OCI-LY7 (cell line): ENCODE results near the gene MACROH2A1. TPM values are rescaled to one million over a fixed set of nuclear protein-coding genes. Genes with fewer than 3 reads are reported as not detected.

ENCODE experiments used
- Bru-seq: library from RNA; stranded (reverse); fragments of 400-500 nt; gene quantifications from one replicate; lab custom pipeline; 2021; lab: Mats Ljungman, UMichigan
- BruChase-seq, 2 experiments: library from RNA; stranded (reverse); fragments of 400-500 nt; gene quantifications; one replicate each; lab custom pipeline; 2021; lab: Mats Ljungman, UMichigan
- BruUV-seq: library from RNA; stranded (reverse); fragments of 400-500 nt; replicated peaks from 2 replicates; lab custom pipeline; 2021; lab: Mats Ljungman, UMichigan
- CTCF ChIA-PET: fragments of 300-600 bp; sonication (Branson Sonifier 250); formaldehyde crosslinking; loops from one replicate; lab custom pipeline; 2022; ENCODE audit warnings: antibody characterized with exemption; ENCODE audit not compliant: unreplicated experiment; lab: Charles Lee
- POLR2A ChIA-PET: fragments of 300-600 bp; sonication (Branson Sonifier 250); formaldehyde crosslinking; loops from one replicate; lab custom pipeline; 2022; ENCODE audit warnings: antibody characterized with exemption; lab: Charles Lee
- DNase-seq: peaks from one replicate; pipeline ENCODE4 v3.0.0-alpha.2; 2015; ENCODE audit warnings: low spot score
- H2AFZ ChIP-seq: fragments of 200-600 bp; sonication (generic), shearing (Covaris generic); 2 replicates; pipeline ENCODE4 v1.6.1; 2014; ENCODE audit warnings: mild to moderate bottlenecking, antibody characterized with exemption, low read length, moderate library complexity
- H3K27ac ChIP-seq: fragments of 200-600 bp; sonication (generic); 2 replicates; pipeline ENCODE4 v1.5.1; 2014; ENCODE audit warnings: mixed run types, low read depth, mild to moderate bottlenecking, moderate library complexity, low read length, inconsistent platforms; ENCODE audit not compliant: poor library complexity, severe bottlenecking
- H3K36me3 ChIP-seq: fragments of 200-600 bp; sonication (generic); 2 replicates; pipeline ENCODE4 v1.6.1; 2014; ENCODE audit warnings: mild to moderate bottlenecking, antibody characterized with exemption, low read length, moderate library complexity, mixed read lengths; ENCODE audit not compliant: insufficient read depth
- H3K4me1 ChIP-seq: fragments of 200-600 bp; sonication (generic); 2 replicates; pipeline ENCODE4 v1.5.1; 2014; ENCODE audit warnings: mild to moderate bottlenecking, low read length; ENCODE audit not compliant: insufficient read depth, poor library complexity, severe bottlenecking
- H3K4me2 ChIP-seq: fragments of 200-600 bp; sonication (generic); 2 replicates; pipeline ENCODE4 v1.6.1; 2014; ENCODE audit warnings: mild to moderate bottlenecking, low read length
- H3K4me3 ChIP-seq: fragments of 200-600 bp; sonication (generic); 2 replicates; pipeline ENCODE4 v1.5.1; 2014; ENCODE audit warnings: mild to moderate bottlenecking, low read depth, low read length; ENCODE audit not compliant: poor library complexity, severe bottlenecking
- H3K79me2 ChIP-seq: fragments of 200-600 bp; sonication (generic); 2 replicates; pipeline ENCODE4 v1.6.1; 2016; ENCODE audit warnings: low read depth, mild to moderate bottlenecking, low read length, moderate library complexity, mixed read lengths; ENCODE audit not compliant: insufficient read depth
- H3K9me2 ChIP-seq: fragments of 200-600 bp; sonication (generic); 2 replicates; pipeline ENCODE4 v1.6.1; 2016; ENCODE audit warnings: mild to moderate bottlenecking, low read length, mixed read lengths; ENCODE audit not compliant: insufficient read depth
- H3K9me3 ChIP-seq: fragments of 200-600 bp; sonication (generic); 2 replicates; pipeline ENCODE4 v1.6.1; 2014; ENCODE audit warnings: mild to moderate bottlenecking, mixed run types, low read length, mixed read lengths
- H4K20me1 ChIP-seq: fragments of 200-600 bp; sonication (generic); 2 replicates; pipeline ENCODE4 v1.6.1; 2014; ENCODE audit warnings: mild to moderate bottlenecking, antibody characterized with exemption, low read length, moderate library complexity, mixed read lengths; ENCODE audit not compliant: insufficient read depth
- EZH2phosphoT487 ChIP-seq: fragments of 200-600 bp; sonication (generic); IDR thresholded peaks from 2 replicates; pipeline ENCODE4 v1.6.1; 2018; ENCODE audit warnings: low read depth, borderline replicate concordance, mild to moderate bottlenecking, mixed run types, antibody characterized with exemption, low read length, moderate library complexity, mixed read lengths
- intact Hi-C: fragments of 100-400 bp; cut with micrococcal nuclease; formaldehyde crosslinking; loops from one replicate; pipeline ENCODE4 v1.10.0; 2022; ENCODE audit not compliant: unreplicated experiment
- long read RNA-seq: library from polyadenylated mRNA; stranded (forward); transcript quantifications from one replicate; pipeline ENCODE4 v2.0.0, GENCODE V29; 2022
- total RNA-seq, 2 experiments: library from RNA; depleted of rRNA in 1 of 2; stranded (reverse); fragments of >200 nt in 1 of 2; shearing (Covaris generic) in 1 of 2; gene quantifications; 2 replicates each; pipeline ENCODE4 v1.2.3, GENCODE V29; 2014 to 2022
- TF ChIP-seq, protein P1 (sequence below): fragments of 200-600 bp; sonication (generic); conservative IDR thresholded peaks from 2 replicates; pipeline ENCODE4 v1.5.1; 2014; ENCODE audit warnings: mild to moderate bottlenecking, antibody characterized with exemption, low read length, moderate library complexity, mixed read lengths

Gene MACROH2A1
- total RNA-seq (2014; rRNA removed; shearing (Covaris generic)): 356 and 388 TPM in 2 replicates
- total RNA-seq (2022): 271 and 279 TPM in 2 replicates
- Bru-seq, nascent RNA: percentile 93 among the genes with signal in this experiment
- BruChase-seq, experiment 1, labeled RNA remaining after a 6-hour chase: percentile 83 among the genes with signal in this experiment
- percentile 86 among the genes with signal in this experiment for BruChase-seq, experiment 2, labeled RNA remaining after a 2-hour chase
- long read RNA-seq, full-length matches to known transcripts: 259 of 761 reads
- long read RNA-seq, partial matches to known transcripts: 35 of 761 reads
- long read RNA-seq, other reads (novel, unspliced or antisense): 467 of 761 reads

DNA sequence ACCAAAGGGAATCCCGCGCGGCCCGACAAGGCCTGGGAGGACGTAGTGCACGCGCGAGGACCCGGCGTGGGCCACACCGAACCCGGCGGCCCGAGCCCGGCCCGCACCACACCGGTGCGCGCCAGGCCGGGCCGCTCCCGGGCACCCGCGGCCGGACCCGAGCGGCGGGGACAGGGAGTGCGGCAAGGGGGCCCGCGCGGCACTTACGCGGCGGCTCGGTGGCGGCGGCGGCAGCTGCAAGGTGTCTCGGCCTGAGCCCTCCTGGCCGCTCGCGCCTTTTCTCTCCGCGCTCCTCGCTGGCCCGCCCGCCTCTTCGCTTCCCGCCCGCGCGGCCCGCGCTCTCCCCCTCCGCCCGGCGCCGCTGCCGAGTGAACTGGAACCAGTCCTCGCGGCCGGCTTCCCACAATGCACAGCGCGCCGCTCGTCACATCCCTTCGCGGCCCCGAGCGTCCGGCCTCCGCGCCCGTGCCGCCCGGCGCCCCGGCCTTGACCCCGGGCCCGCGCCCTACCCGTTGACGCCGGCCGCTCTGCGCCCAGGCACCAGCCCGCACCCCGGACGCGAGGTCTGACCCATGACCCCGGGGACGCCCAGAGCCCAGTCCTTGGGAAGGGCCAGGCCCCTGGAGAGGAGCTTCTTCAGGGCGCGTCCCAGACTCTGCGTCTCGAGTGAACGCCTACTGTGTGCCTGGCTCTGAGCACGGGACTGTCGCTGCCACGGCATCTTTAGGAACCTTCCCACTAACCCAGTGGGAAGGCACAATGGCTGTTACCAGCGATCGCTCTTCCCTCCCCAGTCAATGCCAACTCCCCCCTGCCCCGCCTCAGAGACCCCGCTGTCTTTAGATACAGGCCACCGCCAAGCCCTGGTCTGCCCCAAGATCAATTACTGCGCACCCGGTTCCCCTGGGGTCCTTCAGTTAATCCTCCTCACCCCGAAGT lies at the start of gene MACROH2A1:
Gene MACROH2A1 (minus strand): TSS at position 377 of the 939 bp plus-strand sequence. CDS start 10,138 bp downstream, outside the sequence.
- POLR2A ChIA-PET: no interaction called here
- Histone ChIP-seq H3K4me2 (peak within 1 kb of the TSS; percentile 72), H3K4me3 (peak within 1 kb of the TSS; percentile 99), H3K79me2 (peaks cover 46% of the 10 kb centered on the region), H3K9me3 (no peaks in the 10 kb centered on the region), H3K9me2 (no peaks in the 10 kb centered on the region), H4K20me1 (peaks cover 35% of the 10 kb centered on the region), H3K36me3 (peaks cover 31% of the 10 kb centered on the region; the same call in 1 of the 2 replicates), H2AFZ (peak within 1 kb of the TSS; percentile 98), H3K27ac (peak within 1 kb of the TSS; percentile 69), H3K4me1 (peaks cover 37% of the 10 kb centered on the region)
- CTCF ChIA-PET: no interaction called here
- intact Hi-C loops: no loop called here
- BruUV-seq: no TSS peak
- TF ChIP-seq EZH2phosphoT487: no peak
- TF ChIP-seq, protein P1, sequence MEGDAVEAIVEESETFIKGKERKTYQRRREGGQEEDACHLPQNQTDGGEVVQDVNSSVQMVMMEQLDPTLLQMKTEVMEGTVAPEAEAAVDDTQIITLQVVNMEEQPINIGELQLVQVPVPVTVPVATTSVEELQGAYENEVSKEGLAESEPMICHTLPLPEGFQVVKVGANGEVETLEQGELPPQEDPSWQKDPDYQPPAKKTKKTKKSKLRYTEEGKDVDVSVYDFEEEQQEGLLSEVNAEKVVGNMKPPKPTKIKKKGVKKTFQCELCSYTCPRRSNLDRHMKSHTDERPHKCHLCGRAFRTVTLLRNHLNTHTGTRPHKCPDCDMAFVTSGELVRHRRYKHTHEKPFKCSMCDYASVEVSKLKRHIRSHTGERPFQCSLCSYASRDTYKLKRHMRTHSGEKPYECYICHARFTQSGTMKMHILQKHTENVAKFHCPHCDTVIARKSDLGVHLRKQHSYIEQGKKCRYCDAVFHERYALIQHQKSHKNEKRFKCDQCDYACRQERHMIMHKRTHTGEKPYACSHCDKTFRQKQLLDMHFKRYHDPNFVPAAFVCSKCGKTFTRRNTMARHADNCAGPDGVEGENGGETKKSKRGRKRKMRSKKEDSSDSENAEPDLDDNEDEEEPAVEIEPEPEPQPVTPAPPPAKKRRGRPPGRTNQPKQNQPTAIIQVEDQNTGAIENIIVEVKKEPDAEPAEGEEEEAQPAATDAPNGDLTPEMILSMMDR: no peak
- peak; percentile 93 for DNase-seq

DNA sequence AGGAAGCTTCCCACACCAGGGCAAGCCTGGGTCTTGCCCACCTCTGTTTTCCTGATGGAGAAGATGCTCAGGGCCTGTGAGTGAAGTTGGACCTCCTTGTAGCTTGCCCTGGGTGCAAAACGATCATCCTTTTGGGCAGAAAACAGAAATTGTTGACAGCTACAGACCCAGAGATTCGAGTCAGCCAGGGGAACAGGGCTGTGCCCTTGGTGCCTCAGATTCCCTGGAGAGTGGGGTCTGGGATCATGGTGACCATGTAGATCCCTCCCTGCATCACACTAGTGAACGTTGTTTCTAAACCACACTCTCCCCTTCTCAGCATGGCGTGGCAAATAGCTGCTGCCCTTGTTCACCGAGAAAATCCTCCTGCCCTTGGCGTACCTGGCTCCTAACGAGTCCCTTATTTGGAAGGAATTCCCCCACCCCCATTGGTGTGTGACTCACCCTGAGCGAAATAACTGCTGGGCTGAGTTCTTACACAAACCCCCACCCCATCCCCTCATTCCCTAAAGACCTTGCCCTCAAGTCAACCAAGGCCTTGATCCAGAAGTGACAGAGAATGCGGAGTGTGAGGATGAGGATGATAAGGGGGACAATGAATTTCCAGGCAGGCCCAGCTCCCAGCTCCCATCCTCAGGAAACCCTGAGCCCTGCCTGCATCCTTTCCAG lies 49.2 kb upstream of the MACROH2A1 start:
- POLR2A ChIA-PET: interaction anchor here (1.0 kb wide), 1 partner anchor 10 kb away, joined by 3 read pairs; no protein-coding TSS in a partner anchor
- Histone ChIP-seq H3K9me3 (no peaks in the 10 kb centered on the region), H3K4me3 (no peak overlapping the region), H3K79me2 (no peaks in the 10 kb centered on the region), H3K9me2 (no peaks in the 10 kb centered on the region), H3K36me3 (no peaks in the 10 kb centered on the region), H3K4me1 (no peaks in the 10 kb centered on the region), H3K27ac (no peak overlapping the region), H4K20me1 (no peaks in the 10 kb centered on the region), H2AFZ (no peak overlapping the region), H3K4me2 (no peak overlapping the region)
- DNase-seq: no peak
- no TSS peak for BruUV-seq
- TF ChIP-seq EZH2phosphoT487: no peak
- TF ChIP-seq, protein P1: no peak
- CTCF ChIA-PET: no interaction called here
- intact Hi-C loops: no loop called here
